IPS DF 4.7 (cell line): Measurements from ENCODE around the gene ARHGAP42.
A peak's percentile ranks its signal among the peaks of the same experiment; 100 is the strongest.

Experiments used
- DNase-seq: peaks from one replicate; pipeline ENCODE4 v3.0.0-alpha.2; 2013; ENCODE audit warnings: low spot score; ENCODE audit errors: extremely low read depth

ARHGAP42 gene

DNA sequence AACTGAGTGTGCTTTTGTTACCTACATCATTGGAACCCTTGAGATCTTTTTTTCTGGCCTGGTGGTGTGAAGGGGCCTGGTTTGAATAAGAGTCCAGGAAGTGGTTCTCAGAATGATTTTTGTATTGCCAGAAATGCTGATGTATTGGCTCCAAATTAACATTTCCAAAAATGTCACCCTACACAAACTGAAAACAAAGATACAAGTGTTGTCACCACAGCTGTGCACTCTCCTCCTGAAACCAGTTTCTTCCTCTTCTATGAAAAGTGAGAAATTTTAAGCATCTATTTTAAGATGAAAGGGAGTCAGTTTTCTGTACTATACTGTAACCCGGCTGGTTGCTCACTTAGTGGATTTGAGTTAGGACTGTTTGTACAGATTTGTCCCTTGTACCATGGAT, 223.7 kb downstream of the ARHGAP42 start:
- DNase-seq: no peak

GRCh38 chr11:100914415-100915110, 227.5 kb downstream of the ARHGAP42 start:
- DNase-seq: no peak

GRCh38 chr11:100918551-100919500, 231.7 kb downstream of the ARHGAP42 start:
- no peak for DNase-seq

DNA sequence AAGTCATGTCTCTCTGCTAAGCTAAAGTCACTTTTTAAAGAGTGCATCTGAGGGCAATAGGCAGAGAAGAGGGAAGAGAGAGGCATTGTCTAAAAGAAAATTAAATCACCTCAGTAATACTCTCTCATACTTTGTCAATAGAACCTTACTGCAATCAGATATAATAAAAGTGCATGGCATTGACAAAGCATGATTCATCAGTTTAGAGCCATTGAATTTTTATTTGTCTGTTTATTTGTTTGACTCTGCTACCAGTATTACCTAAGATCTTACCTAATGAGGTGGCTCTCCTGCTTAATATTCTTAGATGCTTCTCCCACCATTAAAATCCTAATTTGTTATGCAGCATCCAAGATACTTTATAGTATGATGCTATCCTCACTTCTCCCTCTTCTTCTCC, 233.5 kb downstream of the ARHGAP42 start:
- no peak for DNase-seq

DNA sequence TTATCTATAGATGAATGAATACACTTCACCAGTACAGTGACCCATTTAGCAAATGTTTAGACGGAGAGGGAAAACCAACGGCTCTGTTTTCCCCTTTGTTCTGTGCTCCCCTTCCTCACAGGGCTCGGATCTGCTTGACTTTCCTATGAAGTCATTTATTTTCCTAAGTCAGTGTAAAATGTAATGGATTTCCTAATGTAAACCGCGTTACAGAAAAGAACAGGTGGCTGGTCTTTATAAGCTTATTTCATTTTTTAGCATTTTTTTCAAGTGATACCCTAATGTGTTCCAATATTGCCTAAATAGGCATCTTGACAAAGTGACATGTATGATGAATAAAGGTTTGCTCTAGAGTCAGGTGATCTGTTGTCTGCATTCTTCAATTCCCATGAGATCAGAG, 235.0 kb downstream of the ARHGAP42 start:
- DNase-seq: no peak

DNA sequence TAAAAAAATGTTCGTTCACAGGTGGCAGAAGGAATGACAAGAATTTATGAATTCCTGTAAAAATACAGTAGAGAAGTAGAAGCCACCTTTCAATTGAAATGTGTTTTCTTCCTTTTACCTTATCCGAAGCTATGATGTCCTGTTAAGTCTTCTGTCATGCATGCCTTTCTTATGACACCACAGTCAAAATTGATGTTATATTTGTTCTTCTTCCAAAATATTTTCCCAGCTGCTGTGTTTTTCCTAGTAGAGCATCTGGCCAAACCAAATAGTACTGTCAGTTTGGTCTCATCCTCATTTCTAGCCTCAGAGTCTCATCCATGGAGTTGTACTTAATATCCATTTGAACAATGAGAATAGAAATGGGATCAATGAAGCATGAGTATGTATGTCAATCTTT, 236.5 kb downstream of the ARHGAP42 start:
- no peak for DNase-seq

- DNase-seq: no peak
Observed at GRCh38 chr11:100925935-100926334, 238.8 kb downstream of the ARHGAP42 start.

DNA sequence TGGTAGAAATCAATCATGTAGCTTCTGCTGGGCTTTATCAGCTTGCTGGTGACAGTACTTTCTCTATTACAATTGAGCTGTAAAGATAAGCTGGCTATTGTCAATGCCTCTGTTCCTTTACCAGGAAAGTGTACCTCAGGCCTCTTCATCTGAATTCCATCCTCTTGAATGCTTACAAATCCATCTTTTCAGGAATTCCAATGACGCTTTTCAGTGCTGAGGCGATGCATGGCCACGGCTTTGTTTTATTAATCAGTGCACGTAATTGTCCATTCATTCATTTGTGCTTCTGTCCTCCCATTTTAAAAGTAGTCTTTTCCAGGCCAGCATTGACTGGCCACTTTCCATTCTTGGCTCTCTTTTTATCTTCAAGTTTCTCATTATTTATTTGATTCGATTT, 240.5 kb downstream of the ARHGAP42 start:
- DNase-seq: no peak

GRCh38 chr11:100928426-100928825, 241.3 kb downstream of the ARHGAP42 start:
- no peak for DNase-seq

DNA sequence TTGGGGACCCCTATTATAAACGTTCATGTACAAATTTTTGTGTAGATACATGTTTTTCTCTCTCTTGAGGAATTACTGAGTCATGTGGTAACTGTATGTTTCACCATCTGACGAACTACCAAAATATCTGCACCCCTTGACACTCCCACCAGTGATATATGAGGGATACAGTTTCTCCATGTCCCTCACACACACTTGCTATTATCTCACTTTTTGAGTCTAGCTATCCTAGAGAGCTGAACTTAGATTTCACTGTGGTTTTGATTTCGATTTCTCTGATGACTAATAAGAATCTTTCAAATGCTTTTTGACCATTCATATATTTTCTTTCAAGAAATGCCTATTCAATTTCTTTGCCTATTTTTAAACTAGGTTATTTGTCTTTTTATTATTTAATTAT, 242.3 kb downstream of the ARHGAP42 start:
- no peak for DNase-seq

- peak; percentile 30 for DNase-seq
Observed at GRCh38 chr11:100930185-100930778, 243.2 kb downstream of the ARHGAP42 start.

- DNase-seq: no peak
Observed at GRCh38 chr11:100932474-100933100, 245.5 kb downstream of the ARHGAP42 start.

- DNase-seq: no peak
Observed at GRCh38 chr11:100936781-100937180, 249.7 kb downstream of the ARHGAP42 start.

DNA sequence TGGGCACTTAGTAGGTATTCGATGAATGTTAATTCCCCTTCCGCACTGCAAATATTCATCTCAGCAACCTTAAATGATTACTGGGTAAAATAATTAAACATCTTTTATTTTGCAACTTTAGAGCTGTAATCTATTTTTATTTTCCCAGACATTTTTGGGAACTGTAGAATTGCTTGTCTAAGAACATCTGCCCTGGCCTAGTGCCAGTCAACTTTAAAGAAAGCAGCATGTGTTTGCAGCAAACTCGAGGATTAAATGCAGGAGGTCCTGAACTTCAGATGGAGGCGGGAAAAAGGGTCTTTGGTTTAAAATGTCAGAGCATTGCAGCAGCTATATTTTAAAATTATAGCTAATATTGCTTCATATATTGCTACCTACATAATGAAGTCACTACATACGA, 252.5 kb downstream of the ARHGAP42 start:
- DNase-seq: no peak

GRCh38 chr11:100940111-100940510, 253.0 kb downstream of the ARHGAP42 start:
- no peak for DNase-seq

DNA sequence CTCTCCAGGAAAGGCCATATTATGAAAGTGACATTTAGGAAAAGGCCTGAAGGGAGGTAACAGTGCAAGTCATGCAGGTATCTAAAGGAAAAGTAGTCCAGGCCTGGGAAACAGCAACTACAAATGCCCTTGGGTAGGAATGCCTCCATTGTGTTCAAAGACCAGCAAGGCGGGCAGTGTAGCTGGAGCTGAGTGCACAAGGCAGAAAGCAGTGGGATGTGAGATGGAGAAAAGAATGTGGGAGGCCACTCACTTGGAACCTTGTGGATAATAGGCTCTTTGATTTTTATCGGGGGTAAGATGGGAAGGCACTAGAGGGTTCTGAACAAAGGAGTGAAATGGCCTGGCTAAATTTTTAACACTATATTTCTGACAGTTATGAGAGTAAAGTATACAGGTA, 253.9 kb downstream of the ARHGAP42 start:
- DNase-seq: no peak

DNA sequence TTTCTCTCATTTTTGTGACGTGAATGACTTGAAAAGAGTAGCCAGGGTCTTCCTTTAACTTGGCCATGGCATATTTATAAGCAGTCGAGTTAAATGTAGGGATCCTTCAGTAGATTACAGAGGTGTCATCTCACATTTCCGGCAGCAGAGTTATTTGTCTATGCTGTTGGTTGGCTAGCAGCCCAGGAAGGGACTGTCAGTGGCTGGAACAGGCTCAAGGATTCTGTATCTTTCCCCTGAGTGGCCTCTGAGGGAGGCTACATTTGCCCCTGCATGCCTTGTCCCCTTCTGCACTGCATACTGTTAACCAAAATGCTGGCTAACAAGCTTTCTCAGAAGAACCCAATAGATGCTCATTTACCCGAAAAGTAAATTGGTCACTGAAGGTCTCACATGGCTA, 254.9 kb downstream of the ARHGAP42 start:
- no peak for DNase-seq

- no peak for DNase-seq
Observed at GRCh38 chr11:100948936-100949335, 261.8 kb downstream of the ARHGAP42 start.

DNA sequence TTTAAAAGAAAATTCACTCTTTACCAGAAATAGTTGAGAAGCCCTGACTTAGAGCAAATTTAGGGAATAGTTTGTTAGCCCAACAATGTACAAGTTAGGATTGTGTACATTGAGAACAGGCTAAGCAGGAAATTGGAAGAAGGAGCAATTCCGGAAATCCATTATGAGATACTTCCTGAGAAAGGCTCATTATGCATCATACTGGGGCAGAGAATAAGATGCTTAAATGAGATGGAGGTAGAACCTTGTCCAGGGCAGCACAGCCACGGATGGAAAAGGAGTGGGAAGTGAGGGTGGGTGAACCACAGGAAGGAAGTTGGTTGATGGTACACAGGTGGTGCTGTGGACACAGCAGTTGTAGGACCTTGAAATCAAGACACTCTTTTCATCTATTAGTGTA, 262.4 kb downstream of the ARHGAP42 start:
- DNase-seq: no peak

DNA sequence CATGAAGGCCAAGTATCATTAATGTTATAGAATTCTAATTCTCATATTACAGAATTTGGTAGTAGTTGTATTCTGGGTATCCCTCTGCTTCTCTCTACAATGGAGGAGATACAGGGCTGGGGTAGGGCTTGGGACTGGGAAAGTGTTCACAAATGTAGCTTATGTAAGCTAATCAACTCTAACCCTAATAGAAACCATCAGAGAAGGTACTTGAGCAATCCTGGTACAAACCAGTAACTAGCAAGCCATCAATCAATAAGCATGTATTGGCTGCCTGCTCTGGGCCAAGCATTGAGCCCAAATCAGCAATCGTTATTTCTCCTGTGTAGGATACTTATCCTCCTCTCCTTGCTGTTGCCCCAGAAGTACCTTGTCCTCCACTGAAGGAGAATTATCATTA, 268.2 kb downstream of the ARHGAP42 start:
- DNase-seq: no peak

- DNase-seq: no peak
Observed at GRCh38 chr11:100956351-100956750, 269.3 kb downstream of the ARHGAP42 start.

DNA sequence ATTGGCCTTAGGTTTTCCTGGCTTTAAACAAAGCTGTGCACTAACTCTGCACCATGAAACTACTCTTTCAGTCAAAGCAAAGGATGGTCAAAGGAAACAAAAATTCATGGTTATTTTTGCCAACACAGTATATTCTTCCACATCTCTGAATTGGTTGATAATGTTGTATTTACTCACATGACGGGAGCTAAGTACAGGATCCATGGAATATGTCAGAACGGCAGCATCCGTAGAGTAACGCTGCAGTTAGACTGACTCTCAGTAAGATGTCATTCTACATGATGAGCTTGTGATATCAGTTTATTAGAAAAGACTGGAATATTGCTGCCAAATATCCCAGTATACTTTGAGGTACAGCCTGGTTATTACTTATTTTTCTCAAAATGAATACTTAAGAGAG, 270.4 kb downstream of the ARHGAP42 start:
- DNase-seq: no peak
